HepG2 (cell line): ENCODE data around the gene CFAP210. TPM values are rescaled to one million over a fixed set of nuclear protein-coding genes. Genes with fewer than 3 reads are reported as not detected.

Experiments used
- ATF5 ChIP-seq: sonication (generic); formaldehyde crosslinking; IDR thresholded peaks from 2 replicates; pipeline ENCODE4 v1.4.0; 2020; ENCODE audit warnings: mild to moderate bottlenecking, low read depth, missing genetic modification reagents
- DBP ChIP-seq: sonication (generic); formaldehyde crosslinking; IDR thresholded peaks from 2 replicates; pipeline ENCODE4 v1.4.0; 2020; ENCODE audit warnings: missing genetic modification reagents; ENCODE audit errors: not compliant biosample characterization
- DMAP1 ChIP-seq: IDR thresholded peaks from 2 replicates; pipeline ENCODE4 v1.6.1; 2016
- KDM3A ChIP-seq: IDR thresholded peaks from 2 replicates; pipeline ENCODE4 v1.6.1; 2018; ENCODE audit warnings: low read depth, missing compliant biosample characterization
- PHF5A ChIP-seq: IDR thresholded peaks from one replicate; pipeline ENCODE4 v1.6.1; 2018; ENCODE audit warnings: low read depth, missing genetic modification reagents; ENCODE audit not compliant: unreplicated experiment
- RAD21 ChIP-seq: fragments of 450-650 bp; formaldehyde crosslinking; IDR thresholded peaks from 2 replicates; pipeline ENCODE4 v1.5.0; 2020; ENCODE audit warnings: mild to moderate bottlenecking
- RBM22 ChIP-seq: fragments of 200-400 bp; formaldehyde crosslinking; optimal IDR thresholded peaks from 2 replicates; pipeline ENCODE3; 2017; ENCODE audit warnings: mild to moderate bottlenecking, low read length, moderate library complexity
- RFXANK ChIP-seq: IDR thresholded peaks from 2 replicates; pipeline ENCODE4 v1.6.1; 2016
- TAF15 ChIP-seq: fragments of 200-400 bp; formaldehyde crosslinking; IDR thresholded peaks from one replicate; pipeline ENCODE4 v1.6.1; 2018; ENCODE audit warnings: mild to moderate bottlenecking, low read depth, low read length; ENCODE audit not compliant: poor library complexity, severe bottlenecking
- ZC3H13 ChIP-seq: sonication (generic); formaldehyde crosslinking; IDR thresholded peaks from 2 replicates; pipeline ENCODE4 v1.8.1; 2023; ENCODE audit warnings: mild to moderate bottlenecking, missing genetic modification reagents, moderate library complexity
- ZIK1 ChIP-seq: sonication (generic); formaldehyde crosslinking; IDR thresholded peaks from 2 replicates; pipeline ENCODE4 v1.5.0; 2020; ENCODE audit warnings: mild to moderate bottlenecking, low read depth, missing genetic modification reagents, borderline replicate concordance
- ZKSCAN8 ChIP-seq: IDR thresholded peaks from 2 replicates; pipeline ENCODE4 v1.6.1; 2016; ENCODE audit warnings: borderline replicate concordance, missing genetic modification reagents, missing compliant biosample characterization
- ZNF142 ChIP-seq: sonication (generic); formaldehyde crosslinking; IDR thresholded peaks from 2 replicates; pipeline ENCODE4 v1.4.0; 2020; ENCODE audit warnings: missing genetic modification reagents
- ZNF224 ChIP-seq: sonication (generic); formaldehyde crosslinking; IDR thresholded peaks from 2 replicates; pipeline ENCODE4 v1.5.0; 2020; ENCODE audit warnings: mild to moderate bottlenecking, missing genetic modification reagents
- ZNF773 ChIP-seq: sonication (generic); formaldehyde crosslinking; IDR thresholded peaks from 2 replicates; pipeline ENCODE4 v1.4.0; 2020; ENCODE audit warnings: missing genetic modification reagents, borderline replicate concordance
- polyA plus RNA-seq, 8 experiments: library from polyadenylated mRNA; depleted of rRNA in 3 of 8; stranded (reverse) in 7 of 8; unstranded in 1 of 8; fragments of >200 nt; fragmentation: Illumina TruSeq in 4 of 8; extraction: Trizol in 4 of 8; gene quantifications; 2 replicates each; pipeline versions ENCODE4 v1.2.1 to v1.2.3, GENCODE V29; 2011 to 2016; ENCODE audit warnings: low read depth in 4 of 8, missing spikeins in 1 of 8, mixed read lengths in 1 of 8; ENCODE audit not compliant: insufficient read depth in 1 of 8
- total RNA-seq, 5 experiments: library from RNA; depleted of rRNA; stranded (reverse); fragments of >200 nt; fragmentation: Illumina TruSeq; extraction: Trizol; gene quantifications; 2 replicates each; pipeline ENCODE4 v1.2.3, GENCODE V29; 2016; ENCODE audit warnings: low read depth in 1 of 5

CFAP210 gene
- total and polyA plus RNA-seq, 2 of the 13 experiments (the other 11 are each of a cell fraction or from before 2014, with no cell fraction given): 0.18 TPM; not detected in 1

- TF ChIP-seq RBM22 (peak; percentile 43), ZC3H13 (no peak), RAD21 (no peak), PHF5A (CRISPR knock-in tag) (no peak), ZNF142 (no peak), ATF5 (CRISPR knock-in tag) (no peak), ZNF773 (CRISPR knock-in tag) (no peak), ZKSCAN8 (CRISPR knock-in tag) (peak; percentile 61; the same call in 1 of the 2 replicates), TAF15 (no peak), DBP (CRISPR knock-in tag) (no peak), ZNF224 (CRISPR knock-in tag) (no peak), DMAP1 (CRISPR knock-in tag) (peak; percentile 62; the same call in 1 of the 2 replicates), ZIK1 (CRISPR knock-in tag) (no peak), KDM3A (CRISPR knock-in tag) (0 out of 2 replicates have a peak, but pooled peaks have one; percentile 60), RFXANK (no peak)
Observed at GRCh38 chr2:169715379-169716237, 21.4 kb upstream of the CFAP210 start (continued).
